ENCODE results near the gene ITGA2B.
"Not testable (repeated sequence)": the region's sequence is repeated elsewhere in the genome, so short reads cannot be mapped to it uniquely, and the experiment has no call there.

The ITGA2B gene

GRCh38 chr17:44369414-44370023 lies 19.9 kb downstream of the ITGA2B start:
- not testable (repeated sequence) for DNase-seq (ENCODE audit: low spot score in 2 of 2); H3K4me1 Mint-ChIP-seq; H3K27ac Mint-ChIP-seq; H3K36me3 Mint-ChIP-seq; H3K9me3 Mint-ChIP-seq; ATAC-seq (ENCODE audit: low read depth)
- H3K4me3 Mint-ChIP-seq: peak overlapping the region; percentile 11
- H3K27me3 Mint-ChIP-seq: peaks cover 30% of the 10 kb centered on the region

DNA sequence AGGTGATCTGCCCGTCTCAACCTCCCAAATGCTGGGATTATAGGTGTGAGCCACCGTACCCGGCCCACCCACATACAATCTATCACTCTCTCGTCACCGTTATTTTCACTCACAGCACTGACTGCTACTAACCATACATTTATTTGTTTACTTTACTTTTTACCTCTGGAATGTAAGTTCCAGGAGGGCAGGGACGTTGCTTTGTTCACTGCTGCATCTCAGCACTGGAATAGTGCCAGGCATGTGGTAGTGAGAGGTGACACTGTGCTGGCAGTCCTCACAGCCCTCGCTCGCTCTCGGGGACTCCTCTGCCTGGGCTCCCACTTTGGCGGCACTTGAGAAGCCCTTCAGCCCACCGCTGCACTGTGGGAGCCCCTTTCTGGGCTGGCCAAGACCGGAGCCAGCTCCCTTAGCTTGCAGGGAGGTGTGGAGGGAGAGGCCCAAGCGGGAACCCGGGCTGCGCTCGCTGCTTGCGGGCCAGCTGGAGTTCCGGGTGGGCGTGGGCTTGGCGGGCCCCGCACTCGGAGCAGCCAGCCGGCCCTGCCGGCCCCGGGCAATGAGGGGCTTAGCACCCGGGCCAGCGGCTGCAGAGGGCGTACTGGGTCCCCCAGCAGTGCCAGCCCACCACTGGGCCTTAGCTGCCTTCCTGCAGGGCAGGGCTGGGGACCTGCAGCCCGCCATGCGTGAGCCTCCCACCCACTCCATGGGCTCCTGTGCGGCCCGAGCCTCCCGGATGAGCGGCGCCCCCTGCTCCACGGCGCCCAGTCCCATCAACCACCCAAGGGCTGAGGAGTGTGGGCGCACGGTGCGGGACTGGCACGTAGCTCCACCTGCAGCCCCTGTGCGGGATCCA lies 20.8 kb downstream of the ITGA2B start:
- not testable (repeated sequence) for ATAC-seq (ENCODE audit: low read depth); H3K27ac Mint-ChIP-seq; H3K36me3 Mint-ChIP-seq; DNase-seq (ENCODE audit: low spot score in 2 of 2); H3K4me3 Mint-ChIP-seq; H3K4me1 Mint-ChIP-seq; H3K9me3 Mint-ChIP-seq
- H3K27me3 Mint-ChIP-seq: peaks cover 26% of the 10 kb centered on the region

- peaks cover 23% of the 10 kb centered on the region for H3K27me3 Mint-ChIP-seq
- no peak for DNase-seq (ENCODE audit: low spot score in 2 of 2)
- ATAC-seq (ENCODE audit: low read depth): no peak
- H3K4me1 Mint-ChIP-seq: peaks cover 2% of the 10 kb centered on the region
- no peak overlapping the region for H3K4me3 Mint-ChIP-seq
- no peak overlapping the region for H3K27ac Mint-ChIP-seq
- H3K36me3 Mint-ChIP-seq: no peaks in the 10 kb centered on the region
- H3K9me3 Mint-ChIP-seq: no peaks in the 10 kb centered on the region
Observed at GRCh38 chr17:44367231-44367979, 22.0 kb downstream of the ITGA2B start.

DNA sequence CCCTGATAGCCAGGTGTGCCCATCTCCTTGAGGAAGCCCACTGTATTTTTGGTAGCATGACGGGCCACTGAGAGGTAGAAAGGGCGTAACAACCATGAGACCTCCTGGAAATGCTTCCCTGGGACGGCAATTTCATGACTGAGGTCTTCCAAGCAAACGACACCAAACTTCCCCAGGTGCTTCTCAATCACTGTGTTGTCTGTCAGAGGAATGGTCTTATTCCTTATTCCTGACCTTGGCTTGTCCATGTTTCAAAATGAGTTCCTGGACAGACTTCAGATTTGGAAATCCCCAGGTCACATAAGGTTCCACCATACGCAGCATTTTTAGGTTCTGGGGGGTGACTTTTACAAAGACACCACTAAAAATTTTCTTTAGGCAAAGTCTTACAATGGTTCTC lies 24.4 kb downstream of the ITGA2B start:
- Mint-ChIP-seq H3K4me3 (peak overlapping the region; percentile 44), H3K27me3 (peaks cover 19% of the 10 kb centered on the region)
- H3K36me3 Mint-ChIP-seq: not testable (repeated sequence)

DNA sequence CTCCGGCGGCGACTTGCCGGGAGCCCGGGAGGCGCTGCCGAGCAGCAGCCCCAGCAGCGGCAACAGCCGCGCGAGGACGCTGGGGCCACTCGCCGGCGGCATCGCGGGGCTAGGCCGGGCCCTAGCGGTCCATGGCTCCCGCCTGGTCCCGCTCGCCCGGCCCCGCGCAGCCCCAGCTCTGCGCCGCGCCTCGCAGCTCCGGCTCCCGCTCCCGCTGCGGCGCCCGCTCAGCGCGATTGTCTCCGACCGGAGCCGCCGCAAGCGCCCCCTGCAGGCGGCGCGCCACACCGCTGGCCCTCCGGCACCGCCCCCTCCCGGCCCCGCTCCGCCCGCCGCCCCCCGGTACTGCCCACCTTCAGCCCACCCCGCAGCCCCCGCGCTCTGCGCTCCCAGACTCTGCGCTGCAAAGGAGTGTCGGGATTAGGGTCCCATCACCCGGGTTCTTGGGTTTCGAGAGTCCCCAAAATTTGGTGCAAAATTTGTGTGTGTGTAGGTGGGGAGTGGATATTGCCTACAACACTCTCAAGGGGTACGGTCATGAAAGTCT lies 25.8 kb downstream of the ITGA2B start, which contains the start of gene FAM171A2:
Gene FAM171A2 (minus strand): TSS at position 241 of the 547 bp plus-strand sequence. CDS start 139 bp downstream, at position 102.
- H3K27me3 Mint-ChIP-seq: peaks cover 17% of the 10 kb centered on the region
- no peaks in the 10 kb centered on the region for H3K36me3 Mint-ChIP-seq
- peak within 1 kb of the TSS; percentile 79 for H3K4me3 Mint-ChIP-seq
- peak; percentile 75 to 79 for DNase-seq (ENCODE audit: low spot score in 2 of 2)
- ATAC-seq (ENCODE audit: low read depth): peak; percentile 88
- peaks cover 14% of the 10 kb centered on the region for H3K4me1 Mint-ChIP-seq
- no peak within 1 kb of the TSS for H3K27ac Mint-ChIP-seq
- no peaks in the 10 kb centered on the region for H3K9me3 Mint-ChIP-seq

More for the DNA sequence above, 24.4 kb downstream of the ITGA2B start:
- DNase-seq (ENCODE audit: low spot score in 2 of 2); H3K9me3 Mint-ChIP-seq; H3K27ac Mint-ChIP-seq; ATAC-seq (ENCODE audit: low read depth); H3K4me1 Mint-ChIP-seq: not testable (repeated sequence)

DNA sequence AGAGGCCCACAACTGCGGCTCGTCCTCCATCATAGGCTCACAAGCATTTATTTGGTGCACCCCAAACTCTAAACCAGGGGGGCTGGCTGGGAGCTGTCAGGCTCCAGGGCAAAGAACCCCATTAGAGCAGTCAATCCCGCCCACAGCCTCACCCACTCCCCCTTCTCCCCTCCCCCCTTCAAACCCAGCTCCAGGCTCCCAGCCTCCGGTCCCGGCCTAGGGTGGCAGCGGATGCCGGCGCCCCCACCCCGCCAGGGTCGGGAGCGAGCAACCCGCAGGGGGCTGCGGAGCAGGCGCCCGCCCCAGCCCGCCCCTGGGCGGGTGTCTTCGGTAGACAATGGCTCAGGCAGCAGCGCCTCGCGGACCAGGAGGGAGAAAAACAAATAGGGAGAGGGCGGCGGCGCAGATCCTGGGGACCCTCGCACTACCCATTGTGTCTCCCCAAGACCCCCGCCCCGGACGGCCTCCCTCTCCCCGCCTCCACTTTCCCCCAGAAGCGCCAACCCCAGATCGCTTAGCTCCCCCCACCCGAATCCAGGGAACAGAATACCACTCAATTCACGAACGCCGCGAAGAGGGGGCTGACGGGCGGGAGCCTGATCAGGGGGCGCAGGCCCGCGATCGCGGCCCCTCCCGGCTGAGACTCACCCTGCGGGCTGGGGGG lies 26.4 kb downstream of the ITGA2B start:
- Mint-ChIP-seq H3K4me1 (peaks cover 16% of the 10 kb centered on the region), H3K27me3 (peaks cover 14% of the 10 kb centered on the region), H3K9me3 (no peaks in the 10 kb centered on the region)

GRCh38 chr17:44362459-44362948 lies 26.9 kb downstream of the ITGA2B start:
- H3K36me3 Mint-ChIP-seq: no peaks in the 10 kb centered on the region
- H3K4me1 Mint-ChIP-seq: peaks cover 16% of the 10 kb centered on the region
- H3K4me3 Mint-ChIP-seq: peak overlapping the region; percentile 60
- H3K27me3 Mint-ChIP-seq: peaks cover 12% of the 10 kb centered on the region
- H3K27ac Mint-ChIP-seq: no peak overlapping the region
- DNase-seq (ENCODE audit: low spot score in 2 of 2): no peak
- ATAC-seq (ENCODE audit: low read depth): no peak
- no peaks in the 10 kb centered on the region for H3K9me3 Mint-ChIP-seq

More for the DNA sequence above, 26.4 kb downstream of the ITGA2B start:
- Mint-ChIP-seq H3K36me3 (no peaks in the 10 kb centered on the region), H3K4me3 (peak overlapping the region; percentile 65), H3K27ac (no peak overlapping the region)
- DNase-seq (ENCODE audit: low spot score in 2 of 2) (peak in 1 of 2 donors; percentile 50), ATAC-seq (ENCODE audit: low read depth) (peak; percentile 28)

DNA sequence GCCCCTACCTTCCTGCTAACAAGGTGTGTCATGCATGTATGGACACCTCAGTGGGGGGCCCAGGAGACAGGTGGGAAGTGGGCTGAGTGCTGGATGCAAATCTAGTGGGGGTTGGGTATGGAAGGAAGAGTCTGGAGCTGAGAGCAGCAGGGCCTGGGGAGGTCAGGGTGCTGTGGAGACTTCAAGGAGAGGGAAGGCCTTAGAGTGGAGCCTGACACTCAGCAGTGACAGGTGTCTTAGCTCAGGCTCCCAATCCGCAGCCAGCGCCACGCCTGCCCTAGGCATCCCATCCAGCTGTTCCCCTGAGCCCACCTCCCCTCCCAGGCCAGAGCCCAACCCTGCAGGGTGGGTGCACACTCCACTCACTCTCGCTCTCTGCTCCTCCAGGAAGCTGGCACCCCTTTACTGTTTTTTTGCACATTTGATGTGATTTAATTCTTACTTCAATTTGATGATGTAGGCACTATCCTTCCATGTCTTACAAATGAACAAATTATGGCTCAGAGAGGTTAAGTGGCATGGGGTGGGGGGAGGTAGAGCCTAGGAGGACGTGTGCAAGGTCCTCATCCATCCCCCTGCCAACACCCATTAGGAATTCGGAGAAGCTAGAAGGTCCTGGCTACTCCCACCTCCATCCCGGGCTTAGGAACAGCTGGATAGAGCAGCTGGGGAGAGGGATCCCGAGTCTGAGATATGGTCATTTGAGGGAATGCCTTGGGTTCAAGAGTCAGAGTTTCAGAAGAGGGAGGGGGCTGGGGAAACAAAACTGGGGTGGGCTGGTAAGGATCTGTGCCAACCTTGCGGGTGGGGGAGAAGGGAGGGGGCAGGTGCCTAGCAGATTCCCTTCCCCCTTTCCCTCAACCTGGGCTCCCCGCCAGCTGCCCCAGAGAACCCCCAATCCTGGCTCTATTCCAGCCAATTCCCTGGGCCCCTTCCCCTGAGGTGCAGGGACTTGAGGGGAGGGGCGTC lies 27.9 kb downstream of the ITGA2B start:
- peaks cover 7% of the 10 kb centered on the region for H3K27me3 Mint-ChIP-seq
- DNase-seq (ENCODE audit: low spot score in 2 of 2) (no peak), ATAC-seq (ENCODE audit: low read depth) (no peak)
- H3K4me3 Mint-ChIP-seq: no peak overlapping the region
- peaks cover 16% of the 10 kb centered on the region for H3K4me1 Mint-ChIP-seq
- H3K9me3 Mint-ChIP-seq: no peaks in the 10 kb centered on the region
- H3K36me3 Mint-ChIP-seq: no peaks in the 10 kb centered on the region
- H3K27ac Mint-ChIP-seq: no peak overlapping the region

DNA sequence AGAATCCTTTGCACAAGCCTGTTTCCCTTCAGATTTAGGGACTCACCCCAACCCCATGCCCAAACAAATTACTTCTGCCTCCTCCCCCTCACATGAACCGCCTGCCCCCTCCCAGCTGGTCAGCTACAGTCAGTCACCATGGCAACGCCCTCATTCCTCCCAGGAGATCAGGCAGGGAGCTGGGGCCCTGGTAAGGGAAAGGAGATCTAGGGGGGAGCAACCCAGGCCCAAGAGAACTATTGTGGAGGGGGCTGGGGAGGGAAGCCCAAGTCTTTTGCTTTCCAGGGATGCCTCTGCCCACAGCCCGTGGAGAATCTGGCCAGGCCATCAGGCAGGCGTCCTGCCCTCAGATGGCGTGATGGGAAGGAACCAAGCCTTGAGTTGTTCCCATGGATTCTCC lies 28.6 kb downstream of the ITGA2B start:
- no peak overlapping the region for H3K4me3 Mint-ChIP-seq
- no peak overlapping the region for H3K27ac Mint-ChIP-seq
- H3K4me1 Mint-ChIP-seq: peaks cover 16% of the 10 kb centered on the region
- no peak for ATAC-seq (ENCODE audit: low read depth)
- H3K9me3 Mint-ChIP-seq: no peaks in the 10 kb centered on the region
- no peaks in the 10 kb centered on the region for H3K36me3 Mint-ChIP-seq
- H3K27me3 Mint-ChIP-seq: peaks cover 5% of the 10 kb centered on the region
- DNase-seq (ENCODE audit: low spot score in 2 of 2): no peak

DNA sequence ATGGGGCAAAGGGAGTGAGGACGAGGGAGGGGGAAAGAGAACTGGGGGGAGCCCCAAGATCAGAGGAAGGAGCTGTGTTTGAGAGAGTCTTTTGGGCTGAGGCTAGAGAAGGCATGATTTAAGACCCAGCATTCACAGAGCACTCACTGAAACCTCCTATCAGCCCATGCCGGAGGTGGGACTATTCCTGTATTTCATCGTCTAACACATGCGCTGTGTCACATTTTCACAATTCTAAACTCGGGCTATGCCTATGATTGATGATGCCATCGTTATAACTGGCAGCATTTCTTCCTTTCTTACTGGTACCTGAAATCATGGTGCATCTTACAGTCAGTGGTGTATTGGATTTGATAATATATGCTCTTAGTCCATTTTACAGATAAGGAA lies 29.3 kb downstream of the ITGA2B start:
- no peak overlapping the region for H3K4me3 Mint-ChIP-seq
- DNase-seq (ENCODE audit: low spot score in 2 of 2) (no peak), ATAC-seq (ENCODE audit: low read depth) (no peak)
- H3K36me3 Mint-ChIP-seq: no peaks in the 10 kb centered on the region
- peaks cover 5% of the 10 kb centered on the region for H3K27me3 Mint-ChIP-seq
- peaks cover 16% of the 10 kb centered on the region for H3K4me1 Mint-ChIP-seq
- no peaks in the 10 kb centered on the region for H3K9me3 Mint-ChIP-seq
- H3K27ac Mint-ChIP-seq: no peak overlapping the region

GRCh38 chr17:44359458-44360143 lies 29.8 kb downstream of the ITGA2B start:
- Mint-ChIP-seq H3K4me1 (peaks cover 16% of the 10 kb centered on the region), H3K9me3 (no peaks in the 10 kb centered on the region), H3K27ac (no peak overlapping the region), H3K27me3 (peaks cover 5% of the 10 kb centered on the region), H3K36me3 (no peaks in the 10 kb centered on the region), H3K4me3 (no peak overlapping the region)
- DNase-seq (ENCODE audit: low spot score in 2 of 2): no peak
- ATAC-seq (ENCODE audit: low read depth): no peak

DNA sequence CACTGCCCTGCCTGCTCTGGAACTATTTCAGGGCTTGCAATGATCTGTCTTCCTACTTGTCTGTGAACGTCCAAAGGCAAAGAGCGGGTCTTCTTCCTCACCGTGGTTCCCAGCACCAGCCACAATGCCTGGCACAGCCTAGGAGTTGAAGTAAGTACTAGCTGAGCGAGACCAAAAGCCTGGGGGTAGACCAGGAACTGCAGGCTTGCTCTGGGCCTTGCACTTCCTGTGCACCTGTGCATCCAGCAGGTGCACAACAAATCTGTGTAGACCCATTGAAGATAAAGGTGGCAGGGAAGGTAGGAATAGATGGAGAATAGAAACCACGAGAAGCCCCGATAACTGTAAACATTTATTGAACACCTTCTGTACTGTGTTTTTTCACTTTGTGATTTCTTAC lies 30.4 kb downstream of the ITGA2B start:
- DNase-seq (ENCODE audit: low spot score in 2 of 2) (no peak), ATAC-seq (ENCODE audit: low read depth) (peak; percentile 20)
- H3K36me3 Mint-ChIP-seq: no peaks in the 10 kb centered on the region
- H3K4me3 Mint-ChIP-seq: no peak overlapping the region
- peaks cover 5% of the 10 kb centered on the region for H3K27me3 Mint-ChIP-seq
- H3K4me1 Mint-ChIP-seq: peaks cover 16% of the 10 kb centered on the region
- H3K27ac Mint-ChIP-seq: peak overlapping the region; percentile 76
- H3K9me3 Mint-ChIP-seq: no peaks in the 10 kb centered on the region

Data from memory B cell (primary cell).